Right cardiac atrium (tissue), 5 donors: ENCODE data around the gene DDX46. TPM values are rescaled to one million over a fixed set of nuclear protein-coding genes. Genes with fewer than 3 reads are reported as not detected.

Experiments used
- ATAC-seq, 2 donors: fragments of 200-7000 bp; cut with Tn5 transposase; one replicate each; pipeline versions ENCODE4 v1.8.0 to v1.9.1; 2020; ENCODE audit warnings: moderate library complexity in 2 of 2, mild to moderate bottlenecking in 1 of 2
- DNase-seq, 3 donors: peaks; one replicate each; pipeline ENCODE4 v3.0.0-alpha.2; 2020
- H3K27ac ChIP-seq: one replicate; pipeline ENCODE4 v1.5.1; 2013; ENCODE audit warnings: mild to moderate bottlenecking, low read length, control low read depth, moderate library complexity
- H3K27me3 ChIP-seq: one replicate; pipeline ENCODE4 v1.6.1; 2013; ENCODE audit not compliant: control insufficient read depth, insufficient read depth
- H3K4me1 ChIP-seq: one replicate; pipeline ENCODE4 v1.6.1; 2013; ENCODE audit warnings: low read length; ENCODE audit not compliant: control insufficient read depth, insufficient read depth
- H3K4me3 ChIP-seq: one replicate; pipeline ENCODE4 v1.5.1; 2013; ENCODE audit warnings: low read length, control low read depth
- H3K9me3 ChIP-seq: one replicate; pipeline ENCODE4 v1.6.1; 2013; ENCODE audit warnings: low read length; ENCODE audit not compliant: control insufficient read depth
- WGBS: extraction: QIAGEN DNeasy Blood & Tissue Kit; methylation state at CpG from one replicate; pipeline ENCODE4 v1.1.7; 2013; 5-methylcytosine and 5-hydroxymethylcytosine counted together
- intact Hi-C, 4 donors: fragments of 100-400 bp; cut with DNase I; formaldehyde crosslinking; loops; one replicate each; pipeline versions ENCODE4 v1.11.0 to v1.14.0; 2022 to 2023
- polyA plus RNA-seq: library from polyadenylated mRNA; stranded (reverse); fragments of 200-250 nt; gene quantifications from one replicate; pipeline ENCODE4 v1.2.3, GENCODE V29; 2013
- total RNA-seq, 4 donors: library from RNA; stranded (reverse); fragmentation: NEBNext Ultra II Directional; extraction: Animal tissue kit (Norgen Biotek cat#: 25700); gene quantifications; one replicate each; pipeline ENCODE4 v1.2.1, GENCODE V29; 2021
- donor health status: healthy with polysubstance abuse.
- donor health status: DM: no; HTN: yes; CAD: no.
- donor health status: DM: no; HTN: no; CAD: no.
- donor health status: DM: no; HTN: yes; CAD: no; lungs with severe emphysema.
- donor health status: DM: yes; HTN: yes; CAD: no.

DDX46 gene
- total and polyA plus RNA-seq, 5 donors, result 14.3 to 31.1 (median 24.5) TPM

DNA sequence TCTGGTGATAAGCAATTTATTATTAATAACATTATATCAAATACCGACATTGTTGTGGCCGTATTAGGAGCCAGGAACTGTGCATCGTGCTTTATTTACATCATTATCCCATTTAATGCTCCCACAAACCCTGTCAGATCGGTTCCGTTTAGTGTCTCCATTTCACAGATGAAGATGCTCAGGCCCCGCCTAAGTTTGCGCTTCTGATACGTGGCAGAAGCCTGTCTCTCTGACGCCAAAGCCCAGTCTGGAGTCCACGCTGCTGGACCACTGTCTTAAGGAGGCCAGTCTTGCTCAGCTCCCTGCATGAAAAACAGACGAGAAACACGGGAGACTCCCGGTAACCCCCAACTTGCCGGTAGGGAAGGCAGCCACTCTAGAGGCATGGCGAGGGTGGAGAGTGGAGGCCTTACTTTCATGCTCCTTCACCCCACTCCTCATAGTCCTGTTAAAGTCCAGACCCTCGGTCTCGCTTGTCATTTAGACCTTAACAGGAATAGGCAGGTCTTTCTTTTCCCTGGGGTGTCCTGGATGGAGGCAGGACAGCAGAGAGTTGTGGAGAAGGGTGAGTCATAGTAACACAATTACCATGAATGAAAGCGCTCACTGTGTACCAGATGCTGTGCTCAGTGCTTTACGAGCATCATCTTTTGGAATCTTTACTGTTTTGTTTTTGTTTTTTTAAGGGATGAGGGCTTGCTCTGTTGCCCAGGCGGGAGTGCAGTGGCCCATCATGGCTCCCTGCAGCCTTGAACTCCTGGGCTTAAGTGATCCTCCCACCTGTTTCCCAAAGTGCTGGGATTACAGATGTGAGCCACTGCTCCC is 116.5 kb downstream of the DDX46 start:
- ATAC-seq (peak; percentile 73 to 81), DNase-seq (peak; percentile 76 to 86 (median 77))
- WGBS, result 7% methylated on average over 20 of the region's 20 CpGs
- H3K27ac ChIP-seq, result peak overlapping the region; percentile 96
- peaks cover 3% of the 10 kb centered on the region for H3K4me1 ChIP-seq
- peak overlapping the region; percentile 78 for H3K4me3 ChIP-seq
- H3K9me3 ChIP-seq, result no peaks in the 10 kb centered on the region
- no peaks in the 10 kb centered on the region for H3K27me3 ChIP-seq
- intact Hi-C loops, result no loop called here

DNA sequence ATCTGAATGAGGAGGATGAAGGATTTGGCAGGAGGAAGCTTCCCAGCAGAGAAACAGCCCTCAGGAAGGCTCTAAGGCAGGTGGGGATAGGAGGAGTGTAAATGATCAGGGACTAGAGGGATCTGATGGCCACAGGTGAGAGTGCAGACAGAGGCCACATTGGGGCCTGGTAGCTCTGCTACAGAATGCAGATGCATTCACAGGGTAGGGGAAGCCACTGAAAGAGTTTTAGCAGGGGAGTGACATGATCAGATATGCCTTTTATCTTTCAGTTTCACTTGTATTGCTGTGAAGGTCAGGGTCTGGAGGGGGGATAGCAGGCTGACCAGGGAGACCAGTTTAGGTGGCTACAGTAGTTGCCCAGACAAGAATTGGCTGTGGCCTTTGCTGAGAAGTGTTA is 118.6 kb downstream of the DDX46 start:
- Histone ChIP-seq H3K9me3 (no peaks in the 10 kb centered on the region), H3K4me3 (no peak overlapping the region), H3K4me1 (peaks cover 3% of the 10 kb centered on the region), H3K27me3 (no peaks in the 10 kb centered on the region), H3K27ac (no peak overlapping the region)
- ATAC-seq, result no peak
- intact Hi-C loops, result no loop called here
- DNase-seq, result no peak

DNA sequence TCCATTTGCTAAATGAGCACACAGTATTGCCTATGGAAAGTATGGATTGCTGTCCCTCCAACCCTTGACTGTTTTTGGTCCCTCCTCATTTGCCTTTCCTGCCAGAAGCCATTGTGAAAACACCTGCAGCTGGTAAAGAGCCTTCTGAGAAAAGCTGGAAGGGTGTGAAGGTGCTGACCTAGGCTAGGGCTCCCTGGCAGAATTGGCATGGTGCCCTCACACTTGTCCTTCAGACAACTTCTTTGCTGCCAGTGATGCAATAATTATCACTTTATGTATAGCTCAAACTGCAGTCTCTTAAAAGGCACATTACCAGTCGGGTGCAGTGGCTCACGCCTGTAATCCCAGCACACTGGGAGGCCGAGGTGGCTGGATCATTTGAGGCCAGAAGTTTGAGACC is 119.8 kb downstream of the DDX46 start:
- intact Hi-C loops, result no loop called here
- WGBS, result 83% methylated on average over 3 of the region's 3 CpGs
- Histone ChIP-seq H3K4me1 (peaks cover 3% of the 10 kb centered on the region), H3K27me3 (no peaks in the 10 kb centered on the region), H3K9me3 (no peaks in the 10 kb centered on the region), H3K4me3 (no peak overlapping the region), H3K27ac (no peak overlapping the region)
- ATAC-seq (no peak), DNase-seq (no peak)

DNA sequence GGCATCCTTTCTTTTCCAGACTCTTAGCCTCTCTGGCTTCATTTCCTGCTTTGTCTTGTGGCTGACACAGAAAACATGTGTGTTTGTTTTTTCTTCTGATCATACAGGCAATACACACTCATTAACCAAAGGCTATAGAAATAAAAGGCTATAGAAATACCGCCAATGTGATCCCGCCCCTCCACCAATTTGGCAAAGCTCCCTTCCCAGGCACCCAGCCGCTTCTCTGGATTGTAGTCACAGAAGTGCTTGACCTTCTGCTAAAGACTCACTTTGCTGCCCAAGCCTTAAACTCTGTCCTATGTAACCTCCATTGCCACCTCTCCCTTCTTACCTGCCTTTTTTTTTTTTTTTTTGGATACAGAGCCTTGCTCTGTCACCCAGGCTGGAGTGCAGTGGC is 120.9 kb downstream of the DDX46 start:
- ATAC-seq (no peak), DNase-seq (no peak)
- WGBS, result 71% methylated on average over 3 of the region's 3 CpGs
- intact Hi-C loops, result no loop called here
- Histone ChIP-seq H3K27ac (peak overlapping the region; percentile 16), H3K4me1 (peaks cover 3% of the 10 kb centered on the region), H3K27me3 (no peaks in the 10 kb centered on the region), H3K9me3 (no peaks in the 10 kb centered on the region), H3K4me3 (no peak overlapping the region)

Other genes with a start within 250 kb of the DDX46 start
- gene JADE2, start 233.1 kb upstream of the DDX46 start, total RNA-seq, result 10 to 100 TPM; 45.5 to 51.6 (median 48.3) TPM
- 18.6 TPM for gene JADE2, start 233.1 kb upstream of the DDX46 start, polyA plus RNA-seq
- 100 to 1,000 TPM in 1 of 4 donors, 10 to 100 TPM in 3; 78.0 to 114 (median 84.7) TPM for gene SAR1B, start 126.0 kb upstream of the DDX46 start, total RNA-seq
- gene SAR1B, start 126.0 kb upstream of the DDX46 start, polyA plus RNA-seq, result 46.1 TPM
- gene SEC24A, start 110.0 kb upstream of the DDX46 start, total RNA-seq, result 10 to 100 TPM in 2 of 4 donors, 1 to 10 TPM in 2; 7.6 to 17.5 (median 9.8) TPM
- gene SEC24A, start 110.0 kb upstream of the DDX46 start, polyA plus RNA-seq, result 3.0 TPM
- gene CAMLG, start 20.2 kb upstream of the DDX46 start, total RNA-seq, result 10 to 100 TPM; 20.8 to 24.8 (median 23.6) TPM
- gene CAMLG, start 20.2 kb upstream of the DDX46 start, polyA plus RNA-seq, result 23.6 TPM
- 10 to 100 TPM; 29.4 to 34.1 (median 31.7) TPM for gene C5orf24, start 87.2 kb downstream of the DDX46 start, total RNA-seq
- 16.4 TPM for gene C5orf24, start 87.2 kb downstream of the DDX46 start, polyA plus RNA-seq
- 10 to 100 TPM; 59.5 to 77.0 (median 70.7) TPM for gene TXNDC15, start 115.6 kb downstream of the DDX46 start, total RNA-seq
- 53.8 TPM for gene TXNDC15, start 115.6 kb downstream of the DDX46 start, polyA plus RNA-seq
- gene PCBD2, start 146.4 kb downstream of the DDX46 start, total RNA-seq, result 10 to 100 TPM; 13.6 to 17.5 (median 14.9) TPM
- gene PCBD2, start 146.4 kb downstream of the DDX46 start, polyA plus RNA-seq, result 11.7 TPM
- gene CATSPER3, start 209.1 kb downstream of the DDX46 start, total RNA-seq, result under 1 TPM; 0.25 to 0.59 (median 0.54) TPM
- 0.48 TPM for gene CATSPER3, start 209.1 kb downstream of the DDX46 start, polyA plus RNA-seq